ENCODE measurements around the gene CA11. TPM values are rescaled to one million over a fixed set of nuclear protein-coding genes. Genes with fewer than 3 reads are reported as not detected.

CA11 gene
- total RNA-seq, 2 donors from 2014 or later: 7.0 to 11.2 TPM

DNA sequence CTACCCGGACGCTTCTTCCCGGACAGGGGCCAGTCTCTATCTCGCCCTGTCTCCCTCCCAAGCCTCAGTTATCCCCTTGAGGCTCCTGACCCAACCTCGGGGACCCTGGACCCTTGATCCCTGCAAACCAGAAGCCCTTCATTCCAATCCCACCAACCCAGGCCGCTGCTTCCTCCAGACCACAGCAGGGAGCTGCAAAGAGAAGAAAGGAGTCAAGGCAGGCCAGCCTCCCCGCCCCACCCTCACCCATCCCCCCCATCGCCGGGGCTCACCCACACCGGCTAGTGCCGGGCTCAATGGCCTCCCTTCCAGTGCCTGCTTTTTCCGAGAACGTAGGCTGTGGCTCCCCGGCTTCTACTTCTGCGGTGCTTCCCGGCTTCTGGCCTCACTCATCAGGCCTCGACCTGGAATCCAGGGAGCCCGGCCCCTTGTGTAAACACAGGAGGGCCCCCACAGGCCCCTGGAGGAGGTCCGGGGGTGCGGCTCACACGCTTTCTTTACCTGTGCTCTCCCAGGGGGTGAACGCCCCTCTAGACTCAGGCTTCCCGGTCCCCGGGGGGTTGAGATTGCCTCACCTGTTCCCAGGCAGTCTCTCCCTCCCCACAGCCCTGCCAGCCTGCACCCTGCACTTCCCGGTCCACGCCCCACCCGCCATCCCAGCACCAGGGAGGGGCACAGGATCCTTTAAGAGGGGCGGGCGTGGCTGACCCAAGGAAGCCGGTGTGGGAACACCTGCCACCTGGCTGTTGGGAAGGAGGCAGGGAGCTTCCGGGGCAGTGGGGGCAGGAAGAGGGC is 31.4 kb downstream of the CA11 start, which contains the start of gene FAM83E:
Gene FAM83E, minus strand, starts transcription at position 641 of the 795 bp plus-strand sequence. CDS start 1,704 bp downstream, outside the sequence.
- TF ChIP-seq, protein P1, sequence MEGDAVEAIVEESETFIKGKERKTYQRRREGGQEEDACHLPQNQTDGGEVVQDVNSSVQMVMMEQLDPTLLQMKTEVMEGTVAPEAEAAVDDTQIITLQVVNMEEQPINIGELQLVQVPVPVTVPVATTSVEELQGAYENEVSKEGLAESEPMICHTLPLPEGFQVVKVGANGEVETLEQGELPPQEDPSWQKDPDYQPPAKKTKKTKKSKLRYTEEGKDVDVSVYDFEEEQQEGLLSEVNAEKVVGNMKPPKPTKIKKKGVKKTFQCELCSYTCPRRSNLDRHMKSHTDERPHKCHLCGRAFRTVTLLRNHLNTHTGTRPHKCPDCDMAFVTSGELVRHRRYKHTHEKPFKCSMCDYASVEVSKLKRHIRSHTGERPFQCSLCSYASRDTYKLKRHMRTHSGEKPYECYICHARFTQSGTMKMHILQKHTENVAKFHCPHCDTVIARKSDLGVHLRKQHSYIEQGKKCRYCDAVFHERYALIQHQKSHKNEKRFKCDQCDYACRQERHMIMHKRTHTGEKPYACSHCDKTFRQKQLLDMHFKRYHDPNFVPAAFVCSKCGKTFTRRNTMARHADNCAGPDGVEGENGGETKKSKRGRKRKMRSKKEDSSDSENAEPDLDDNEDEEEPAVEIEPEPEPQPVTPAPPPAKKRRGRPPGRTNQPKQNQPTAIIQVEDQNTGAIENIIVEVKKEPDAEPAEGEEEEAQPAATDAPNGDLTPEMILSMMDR (IDR thresholded peaks at IDR 0.05): peak in 2 of 4 experiments; percentile 13 to 39
- TF ChIP-seq POLR2A (IDR thresholded peaks at IDR 0.05) (peak; percentile 31), POLR2AphosphoS5 (IDR thresholded peaks at IDR 0.05) (peak; percentile 24)
- peak; percentile 61 for DNase-seq (ENCODE audit: low spot score)
- no peaks in the 10 kb centered on the region for H3K27me3 ChIP-seq (replicated peaks; ENCODE audit: insufficient read depth)
- H3K9me3 ChIP-seq: no peaks in the 10 kb centered on the region
- intact Hi-C loops (cut with DNase I): no loop called here
- 41% methylated on average over 30 of the region's 31 CpGs for WGBS
- H3K4me3 ChIP-seq: no peak within 1 kb of the TSS
- H3K4me1 ChIP-seq (replicated peaks): peaks cover 26% of the 10 kb centered on the region
- peak within 1 kb of the TSS; percentile 61 to 88 for H3K27ac ChIP-seq
- H3K36me3 ChIP-seq: peaks cover 16 to 21% of the 10 kb centered on the region in 2 donors

DNA sequence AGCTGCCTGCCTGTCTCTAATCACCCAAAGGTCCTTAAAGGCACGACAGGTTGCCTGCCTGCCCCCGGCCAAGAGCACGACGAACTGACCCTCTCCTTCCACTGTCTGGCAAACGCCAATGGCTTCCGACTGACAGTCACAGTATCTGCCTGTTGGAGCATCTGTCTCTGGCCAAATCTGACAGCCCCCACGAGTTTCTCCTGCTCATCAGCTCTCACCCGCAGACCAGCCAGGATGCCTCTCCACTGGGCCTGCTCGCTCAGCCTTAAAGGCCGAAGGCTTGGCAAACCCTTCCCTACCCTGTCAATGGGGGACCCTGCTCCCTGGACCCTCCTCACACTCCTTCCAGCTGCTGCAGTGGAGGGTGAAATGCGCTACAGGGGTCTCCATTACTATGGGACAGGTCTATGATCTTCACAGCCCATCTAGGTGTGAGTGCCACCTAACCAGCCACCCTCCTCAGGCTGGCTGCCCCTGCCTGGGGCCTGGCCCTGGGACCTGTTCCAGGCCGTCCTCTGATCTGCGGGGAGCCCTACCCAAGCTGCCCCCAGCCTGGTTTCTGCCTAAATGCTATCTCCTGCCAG is 32.0 kb downstream of the CA11 start:
- Histone ChIP-seq H3K27ac (peak overlapping the region; percentile 61 to 88), H3K4me3 (no peak overlapping the region), H3K9me3 (no peaks in the 10 kb centered on the region), H3K36me3 (peaks cover 16 to 21% of the 10 kb centered on the region in 2 donors), H3K27me3 (replicated peaks; ENCODE audit: insufficient read depth) (no peaks in the 10 kb centered on the region), H3K4me1 (replicated peaks) (peaks cover 26% of the 10 kb centered on the region)
- intact Hi-C loops (cut with DNase I): no loop called here
- no peak for DNase-seq (ENCODE audit: low spot score)
- TF ChIP-seq POLR2AphosphoS5 (IDR thresholded peaks at IDR 0.05): no peak
- TF ChIP-seq, protein P1 (IDR thresholded peaks at IDR 0.05): no peak
- TF ChIP-seq POLR2A (IDR thresholded peaks at IDR 0.05): no peak
- WGBS: 77% methylated on average over 13 of the region's 13 CpGs

DNA sequence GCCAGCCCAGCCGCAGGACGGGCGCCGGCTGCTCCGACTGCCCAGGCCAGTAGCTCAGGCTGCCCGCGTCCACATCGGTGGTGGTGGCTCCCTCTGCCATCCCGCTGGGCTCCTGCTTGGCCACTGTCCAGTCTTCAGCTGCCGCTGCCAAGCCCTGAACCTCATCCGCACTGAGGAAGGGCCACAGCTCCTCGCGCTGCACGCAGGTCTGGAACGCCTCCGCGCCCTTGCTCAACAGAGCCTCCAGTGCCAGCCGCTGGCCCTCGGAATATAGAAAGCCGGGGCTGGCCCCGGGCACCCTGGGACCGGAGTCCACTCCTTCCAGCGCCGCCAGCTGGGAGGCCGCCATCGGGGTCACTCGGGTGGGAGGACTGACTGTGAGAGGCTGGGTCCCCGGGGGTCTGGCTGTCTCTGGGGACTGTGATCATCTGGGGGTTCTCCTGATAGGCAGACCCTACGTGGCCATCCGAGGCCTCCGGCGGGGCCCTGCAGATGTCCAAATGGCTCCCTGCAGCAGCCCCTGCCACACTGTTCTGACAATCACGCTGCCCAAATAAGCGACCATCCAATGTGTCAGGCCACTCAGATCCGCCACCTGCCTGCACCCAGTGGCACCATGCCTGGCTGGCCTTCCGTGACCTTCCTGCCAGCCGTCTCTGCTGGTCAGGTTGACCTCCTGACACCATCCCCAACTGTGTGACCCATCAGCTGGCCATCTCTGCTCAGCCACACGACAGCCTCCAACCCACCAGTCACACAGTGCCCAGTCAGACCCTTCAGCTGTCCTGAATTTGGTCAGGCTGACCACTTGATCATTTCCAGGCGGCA is 32.7 kb downstream of the CA11 start:
- Histone ChIP-seq H3K9me3 (no peaks in the 10 kb centered on the region), H3K27ac (no peak overlapping the region), H3K36me3 (peaks cover 16 to 21% of the 10 kb centered on the region in 2 donors), H3K4me3 (no peak overlapping the region), H3K27me3 (replicated peaks; ENCODE audit: insufficient read depth) (no peaks in the 10 kb centered on the region), H3K4me1 (replicated peaks) (peaks cover 26% of the 10 kb centered on the region)
- DNase-seq (ENCODE audit: low spot score): no peak
- TF ChIP-seq POLR2AphosphoS5 (IDR thresholded peaks at IDR 0.05): no peak
- TF ChIP-seq, protein P1 (IDR thresholded peaks at IDR 0.05): no peak
- no peak for TF ChIP-seq POLR2A (IDR thresholded peaks at IDR 0.05)
- 85% methylated on average over 32 of the region's 39 CpGs for WGBS
- intact Hi-C loops (cut with DNase I): no loop called here

DNA sequence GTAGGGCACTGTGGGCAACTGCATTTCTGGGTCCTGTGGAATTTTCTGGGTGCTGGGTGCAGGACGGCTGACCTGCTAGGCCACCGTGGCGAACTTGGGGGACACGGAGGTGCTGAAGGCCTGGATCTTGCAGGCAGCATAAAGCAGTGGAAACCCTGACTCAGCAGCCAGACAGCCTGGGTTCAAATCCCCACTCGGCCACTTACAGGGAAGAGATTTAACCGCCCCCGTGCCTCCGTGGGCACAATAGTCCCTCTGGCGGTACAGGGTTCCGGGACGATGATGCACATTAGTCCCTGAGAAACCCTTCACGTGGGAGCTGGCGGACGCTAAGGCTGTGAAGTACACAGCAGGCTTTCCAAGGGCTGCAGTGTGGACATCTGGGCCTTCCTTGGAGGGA is 34.1 kb downstream of the CA11 start:
- no peak overlapping the region for H3K27ac ChIP-seq
- H3K36me3 ChIP-seq: peaks cover 16 to 18% of the 10 kb centered on the region in 2 donors
- no peak for DNase-seq (ENCODE audit: low spot score)
- 93% methylated on average over 14 of the region's 14 CpGs for whole genome bisulfite sequencing
- no peaks in the 10 kb centered on the region for H3K27me3 ChIP-seq (replicated peaks; ENCODE audit: insufficient read depth)
- H3K4me1 ChIP-seq (replicated peaks): peaks cover 18% of the 10 kb centered on the region
- TF ChIP-seq, protein P1 (IDR thresholded peaks at IDR 0.05): no peak
- no peak for TF ChIP-seq POLR2A (IDR thresholded peaks at IDR 0.05)
- no peak for TF ChIP-seq POLR2AphosphoS5 (IDR thresholded peaks at IDR 0.05)
- intact Hi-C loops (cut with DNase I): no loop called here
- H3K4me3 ChIP-seq: no peak overlapping the region
- no peaks in the 10 kb centered on the region for H3K9me3 ChIP-seq

Data from prostate gland (tissue), 2 donors.